PC-3 (cell line): ENCODE data around the gene FES. TPM values are rescaled to one million over a fixed set of nuclear protein-coding genes. Genes with fewer than 3 reads are reported as not detected.

Source experiments
- ATAC-seq: fragments of 200-7000 bp; cut with Tn5 transposase; 2 replicates; pipeline ENCODE4 v1.9.1; 2020; ENCODE audit warnings: mild to moderate bottlenecking, moderate library complexity
- BruUV-seq: library from RNA; stranded (reverse); fragments of 400-500 nt; replicated peaks from 2 replicates; lab custom pipeline; 2021; lab: Mats Ljungman, UMichigan
- CTCF ChIA-PET: fragments of 300-600 bp; sonication (Branson Sonifier 250); formaldehyde crosslinking; loops from one replicate; lab custom pipeline; 2022; ENCODE audit warnings: antibody characterized with exemption; lab: Charles Lee
- POLR2A ChIA-PET: fragments of 300-600 bp; sonication (Branson Sonifier 250); formaldehyde crosslinking; loops from one replicate; lab custom pipeline; 2022; ENCODE audit warnings: antibody characterized with exemption; ENCODE audit not compliant: unreplicated experiment; lab: Charles Lee
- DNase-seq: peaks from one replicate; pipeline ENCODE4 v3.0.0-alpha.2; 2015
- H2AFZ ChIP-seq: fragments of 300-600 bp; sonication (generic); 2 replicates; pipeline ENCODE4 v1.6.0; 2016; ENCODE audit warnings: antibody characterized with exemption, low read length
- H3F3A ChIP-seq: fragments of 300-600 bp; sonication (generic); one replicate; pipeline ENCODE4 v1.6.0; 2017; ENCODE audit warnings: antibody characterized with exemption, low read length, control low read depth, mild to moderate bottlenecking; ENCODE audit not compliant: unreplicated experiment
- H3K27ac ChIP-seq: fragments of 300-600 bp; sonication (generic); 2 replicates; pipeline ENCODE4 v1.5.1; 2016; ENCODE audit warnings: mild to moderate bottlenecking, low read length
- H3K27me3 ChIP-seq: fragments of 300-600 bp; sonication (generic); 2 replicates; pipeline ENCODE4 v1.6.1; 2016; ENCODE audit warnings: low read length, mixed read lengths
- H3K36me3 ChIP-seq: fragments of 300-600 bp; sonication (generic); 2 replicates; pipeline ENCODE4 v1.6.1; 2016; ENCODE audit warnings: low read depth, mixed run types, low read length, mixed read lengths
- H3K4me1 ChIP-seq: fragments of 300-600 bp; sonication (generic); 2 replicates; pipeline ENCODE4 v1.5.1; 2016; ENCODE audit warnings: low read length; ENCODE audit not compliant: insufficient read depth
- H3K4me2 ChIP-seq: fragments of 300-600 bp; sonication (generic); 2 replicates; pipeline ENCODE4 v1.6.0; 2016; ENCODE audit warnings: low read length
- H3K4me3 ChIP-seq: fragments of 300-600 bp; sonication (generic); 2 replicates; pipeline ENCODE4 v1.5.1; 2016; ENCODE audit warnings: mild to moderate bottlenecking, low read length, mixed read lengths
- H3K79me2 ChIP-seq: fragments of 300-600 bp; sonication (generic); 2 replicates; pipeline ENCODE4 v1.6.1; 2017; ENCODE audit warnings: low read length, mixed read lengths
- H3K9ac ChIP-seq: fragments of 300-600 bp; sonication (generic); 2 replicates; pipeline ENCODE4 v1.6.0; 2016; ENCODE audit warnings: mild to moderate bottlenecking, low read length
- H3K9me2 ChIP-seq: fragments of 300-600 bp; sonication (generic); replicated peaks from 2 replicates; pipeline ENCODE4 v1.6.1; 2016; ENCODE audit warnings: mixed run types, low read length, mixed read lengths
- H3K9me3 ChIP-seq: fragments of 300-600 bp; sonication (generic); 2 replicates; pipeline ENCODE4 v1.6.1; 2016; ENCODE audit warnings: low read length, mixed read lengths
- H4K20me1 ChIP-seq: fragments of 300-600 bp; sonication (generic); 2 replicates; pipeline ENCODE4 v1.6.1; 2016; ENCODE audit warnings: low read length, mixed read lengths
- CTCF ChIP-seq: fragments of 300-600 bp; sonication (generic); conservative IDR thresholded peaks from 2 replicates; pipeline ENCODE4 v1.5.1; 2017; ENCODE audit warnings: antibody characterized with exemption, low read depth, mild to moderate bottlenecking, low read length
- EZH2 ChIP-seq: fragments of 300-600 bp; sonication (generic); IDR thresholded peaks from one replicate; pipeline ENCODE4 v1.6.1; 2017; ENCODE audit warnings: antibody characterized with exemption, mild to moderate bottlenecking, low read length; ENCODE audit not compliant: unreplicated experiment
- EZH2phosphoT487 ChIP-seq: fragments of 300-600 bp; sonication (generic); IDR thresholded peaks from 2 replicates; pipeline ENCODE4 v1.6.1; 2018; ENCODE audit warnings: mild to moderate bottlenecking, antibody characterized with exemption, low read length, borderline replicate concordance
- intact Hi-C: fragments of 100-400 bp; cut with micrococcal nuclease; formaldehyde crosslinking; loops from 2 replicates; pipeline ENCODE4 v1.9.0; 2023
- total RNA-seq: library from RNA; depleted of rRNA; stranded (reverse); fragments of >200 nt; gene quantifications from 2 replicates; pipeline ENCODE4 v1.2.3, GENCODE V29; 2014

The FES gene
- total RNA-seq, 1 experiment from 2014 or later: 2.8 TPM

DNA sequence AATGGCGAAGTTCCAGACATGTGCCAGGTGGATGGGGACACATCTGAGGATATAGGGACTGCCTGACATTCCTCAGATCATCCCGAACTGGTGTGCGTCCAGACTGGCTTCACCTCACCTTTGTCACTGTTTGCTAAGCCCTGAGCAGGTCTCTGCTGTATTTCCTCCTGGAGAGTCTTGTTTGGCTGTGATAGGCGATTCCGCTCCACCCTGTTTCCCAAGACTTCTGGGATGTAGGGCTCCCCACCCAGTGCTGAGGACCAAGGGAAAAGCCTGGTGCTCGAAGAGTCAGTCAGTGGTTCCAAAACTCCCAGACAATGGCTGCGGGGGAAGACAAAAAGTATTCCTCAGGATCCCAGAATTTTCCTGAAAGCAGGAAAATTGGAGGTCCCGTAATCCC is 27.0 kb upstream of the FES start:
- H4K20me1 ChIP-seq: no peaks in the 10 kb centered on the region
- H3K9me3 ChIP-seq: no peaks in the 10 kb centered on the region
- CTCF ChIA-PET: no interaction called here
- H3K79me2 ChIP-seq: no peaks in the 10 kb centered on the region
- no TSS peak for BruUV-seq
- no peak overlapping the region for H2AFZ ChIP-seq
- no peak overlapping the region for H3K4me3 ChIP-seq
- H3K9me2 ChIP-seq: no peaks in the 10 kb centered on the region
- H3F3A ChIP-seq: no peaks in the 10 kb centered on the region
- POLR2A ChIA-PET: no interaction called here
- H3K27ac ChIP-seq: no peak overlapping the region
- no peak overlapping the region for H3K4me2 ChIP-seq
- no peak for TF ChIP-seq CTCF
- no peak for TF ChIP-seq EZH2
- TF ChIP-seq EZH2phosphoT487: no peak
- H3K27me3 ChIP-seq: no peaks in the 10 kb centered on the region
- no peaks in the 10 kb centered on the region for H3K36me3 ChIP-seq
- ATAC-seq (no peak), DNase-seq (no peak)
- intact Hi-C loops: no loop called here
- H3K9ac ChIP-seq: no peak overlapping the region
- peaks cover 21% of the 10 kb centered on the region for H3K4me1 ChIP-seq

DNA sequence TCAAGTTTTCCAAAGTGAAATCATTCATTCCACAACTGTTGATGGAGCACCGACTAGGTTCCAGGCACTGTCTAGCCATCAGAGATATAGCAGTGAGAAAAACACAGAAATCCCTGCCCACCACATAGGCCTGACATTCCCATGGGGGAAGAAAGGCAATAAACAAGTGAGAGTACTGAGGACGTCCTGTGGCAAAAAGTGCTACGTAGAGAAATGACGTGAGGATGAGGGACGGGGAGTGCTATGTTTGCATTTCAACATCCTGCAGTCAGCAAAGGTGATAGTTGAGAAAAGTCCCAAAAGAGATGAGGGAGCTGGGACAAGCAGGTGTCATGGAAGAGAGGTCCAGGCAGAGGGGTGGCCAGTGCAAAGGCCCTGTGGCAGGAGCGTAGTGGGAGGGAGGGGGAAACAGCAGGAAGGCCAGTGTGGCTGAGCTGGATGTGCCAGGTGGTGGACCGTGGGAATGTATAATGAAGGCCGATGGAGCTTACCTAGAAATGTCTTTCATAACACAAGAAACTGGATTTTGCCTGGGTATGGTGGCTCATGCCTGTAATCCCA is 26.3 kb upstream of the FES start:
- no peak overlapping the region for H2AFZ ChIP-seq
- ChIA-PET POLR2A (no interaction called here), CTCF (no interaction called here)
- no peak overlapping the region for H3K4me2 ChIP-seq
- no peaks in the 10 kb centered on the region for H3F3A ChIP-seq
- intact Hi-C loops: no loop called here
- H3K4me1 ChIP-seq: peaks cover 20% of the 10 kb centered on the region
- no peak for TF ChIP-seq EZH2phosphoT487
- no peak for TF ChIP-seq CTCF
- no peak for TF ChIP-seq EZH2
- H3K9me3 ChIP-seq: no peaks in the 10 kb centered on the region
- no peak overlapping the region for H3K9ac ChIP-seq
- no peaks in the 10 kb centered on the region for H3K79me2 ChIP-seq
- H3K36me3 ChIP-seq: no peaks in the 10 kb centered on the region
- DNase-seq (no peak), ATAC-seq (no peak)
- H3K27ac ChIP-seq: no peak overlapping the region
- no peaks in the 10 kb centered on the region for H4K20me1 ChIP-seq
- H3K27me3 ChIP-seq: no peaks in the 10 kb centered on the region
- no peak overlapping the region for H3K4me3 ChIP-seq
- no TSS peak for BruUV-seq
- H3K9me2 ChIP-seq: no peaks in the 10 kb centered on the region

GRCh38 chr15:90859234-90860131 is 24.8 kb upstream of the FES start:
- no peaks in the 10 kb centered on the region for H3K27me3 ChIP-seq
- H3K4me1 ChIP-seq: peaks cover 35% of the 10 kb centered on the region
- H3K9me3 ChIP-seq: no peaks in the 10 kb centered on the region
- no peak for ATAC-seq
- CTCF ChIA-PET: interaction anchor here (0.5 kb wide), 1 partner anchor 218 kb away, joined by 5 read pairs; no protein-coding TSS in a partner anchor
- no peak for DNase-seq
- H2AFZ ChIP-seq: no peak overlapping the region
- no peak overlapping the region for H3K4me3 ChIP-seq
- no peaks in the 10 kb centered on the region for H3K36me3 ChIP-seq
- H3K9me2 ChIP-seq: no peaks in the 10 kb centered on the region
- intact Hi-C loops: no loop called here
- no peak for TF ChIP-seq EZH2phosphoT487
- TF ChIP-seq EZH2: no peak
- TF ChIP-seq CTCF: no peak
- H4K20me1 ChIP-seq: no peaks in the 10 kb centered on the region
- no peak overlapping the region for H3K27ac ChIP-seq
- H3K9ac ChIP-seq: no peak overlapping the region
- no TSS peak for BruUV-seq
- no peak overlapping the region for H3K4me2 ChIP-seq
- H3F3A ChIP-seq: no peaks in the 10 kb centered on the region
- H3K79me2 ChIP-seq: no peaks in the 10 kb centered on the region
- POLR2A ChIA-PET: no interaction called here
